Amygdala (tissue), 56 donors: ENCODE data around the gene NAV2.

Experiments
- DNase-seq, 56 donors: peaks; one replicate each; lab custom pipeline; 2025; lab: John Stamatoyannopoulos, UW

NAV2 gene

DNA sequence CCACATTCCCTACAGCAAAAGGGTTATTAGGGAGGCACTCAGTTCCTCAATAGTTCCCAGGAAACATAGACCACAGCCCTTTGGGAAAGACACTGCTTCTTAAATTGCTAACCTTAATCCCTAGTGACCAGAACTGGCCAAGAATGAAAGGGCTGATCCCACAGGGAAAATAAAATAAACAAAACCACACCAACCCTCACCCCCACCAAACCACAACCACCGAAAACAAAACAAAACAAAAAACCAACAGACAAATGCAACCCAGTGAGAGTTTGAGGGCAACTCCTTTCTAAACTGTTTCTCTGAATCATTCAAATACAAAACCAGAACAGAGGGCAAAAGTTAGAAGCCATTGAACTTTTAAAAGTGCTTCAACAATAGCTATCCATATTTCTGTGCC lies 57.2 kb downstream of the NAV2 start:
- DNase-seq, result no peak

GRCh38 chr11:19770277-19770676 lies 57.6 kb downstream of the NAV2 start:
- DNase-seq, result no peak

DNA sequence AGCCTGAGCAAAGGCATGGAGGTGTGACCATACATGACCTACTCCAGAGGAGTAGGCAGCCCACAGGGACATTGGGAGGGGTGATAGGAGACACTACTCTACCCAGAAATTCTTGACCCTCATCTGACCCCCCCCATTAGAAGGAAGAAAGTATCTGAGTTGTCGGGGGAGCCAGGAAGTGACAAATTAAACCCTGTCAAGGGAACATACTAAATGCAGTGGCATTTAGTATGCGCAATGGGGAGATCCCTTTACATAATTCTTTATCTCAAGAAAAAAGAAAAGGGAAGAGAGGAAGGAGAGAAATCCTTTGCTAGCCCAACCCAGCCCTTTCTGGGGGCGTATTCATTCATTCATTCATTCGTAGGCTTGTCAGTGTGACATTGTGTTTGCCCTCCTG lies 58.8 kb downstream of the NAV2 start:
- no peak for DNase-seq

DNA sequence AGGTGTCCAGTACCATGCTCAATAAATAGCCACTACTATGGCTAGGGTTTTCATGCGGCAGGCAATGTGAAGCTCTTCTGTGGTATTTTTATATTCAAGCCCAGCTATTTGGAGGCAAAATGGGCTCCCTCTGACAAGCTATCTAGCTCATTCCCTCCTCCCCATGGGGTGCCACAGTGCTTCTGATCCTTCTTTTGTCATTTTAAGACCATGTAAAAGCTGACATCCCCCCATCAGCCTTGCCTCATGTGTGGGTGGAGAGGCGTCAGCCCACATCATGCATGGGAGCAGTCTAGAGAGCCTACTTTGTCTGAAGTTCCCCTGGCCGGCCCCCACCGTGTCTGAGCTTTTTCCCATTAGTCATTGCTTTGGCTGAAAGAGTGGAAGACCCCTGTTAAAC lies 59.8 kb downstream of the NAV2 start:
- no peak for DNase-seq

DNA sequence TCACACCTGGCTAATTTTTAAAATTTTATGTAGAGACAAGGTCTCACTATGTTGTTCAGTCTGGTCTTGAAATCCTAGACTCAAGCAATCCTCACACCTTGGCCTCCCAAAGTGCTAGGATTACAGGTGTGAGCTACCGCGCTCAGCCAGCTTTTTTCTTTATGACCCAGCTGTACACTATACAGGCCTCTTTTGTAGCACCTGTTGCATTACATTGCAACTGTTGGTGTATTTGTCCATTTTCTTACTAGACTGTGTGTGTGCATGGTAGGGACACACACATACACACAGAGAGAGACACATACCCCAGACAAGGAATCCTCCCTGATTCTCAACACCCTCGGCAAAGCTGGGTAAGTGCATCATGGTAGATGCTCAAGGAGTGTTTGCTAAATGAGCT lies 61.7 kb downstream of the NAV2 start:
- no peak for DNase-seq

- no peak for DNase-seq
These were observed 62.4 kb downstream of the NAV2 start for GRCh38 chr11:19774817-19775580.

DNA sequence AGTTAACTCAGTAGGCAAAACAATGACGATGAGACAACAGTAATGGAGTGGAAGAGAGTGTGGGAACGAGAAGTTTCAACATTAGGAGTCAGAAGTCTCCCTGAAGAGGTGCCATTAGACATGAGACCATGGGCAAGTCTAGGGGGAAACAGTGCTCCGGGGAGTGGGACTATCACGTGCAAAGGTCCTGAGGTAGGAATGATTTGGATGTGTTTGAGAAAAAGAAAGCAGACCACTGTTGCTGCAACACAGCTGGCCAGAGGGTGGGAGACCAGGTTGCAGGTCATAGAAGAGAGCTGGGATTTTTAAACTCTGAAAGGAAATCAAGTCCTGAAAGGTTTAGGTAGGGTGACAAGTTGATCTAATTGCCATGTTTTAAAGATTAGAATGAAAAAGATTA lies 63.0 kb downstream of the NAV2 start:
- DNase-seq, result no peak

DNA sequence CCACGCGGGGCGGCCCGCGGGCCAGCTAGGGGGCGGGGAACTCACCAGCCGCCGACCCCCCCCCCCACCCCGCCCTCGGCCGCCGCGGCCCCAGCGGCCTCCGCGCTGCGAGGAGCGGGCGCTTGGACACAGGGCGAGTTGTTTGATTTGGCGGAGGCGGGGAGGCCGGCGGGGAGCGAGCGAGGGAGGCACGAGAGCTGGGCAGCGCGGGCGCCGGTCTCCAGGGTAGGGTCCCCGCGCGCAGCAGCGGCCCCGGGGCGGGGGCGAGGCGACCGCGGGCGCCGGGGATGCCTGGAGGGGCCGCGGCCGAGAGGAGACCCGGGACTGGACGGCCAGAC lies 64.4 kb downstream of the NAV2 start:
- DNase-seq, result peak in 12 of 56 donors; percentile 13 to 49 (median 24)

- peak in 1 of 56 donors; percentile 25 for DNase-seq
These were observed 64.9 kb downstream of the NAV2 start for GRCh38 chr11:19777377-19778102.

GRCh38 chr11:19779740-19780139 lies 67.1 kb downstream of the NAV2 start:
- no peak for DNase-seq

GRCh38 chr11:19781351-19781750 lies 68.7 kb downstream of the NAV2 start:
- DNase-seq, result no peak

DNA sequence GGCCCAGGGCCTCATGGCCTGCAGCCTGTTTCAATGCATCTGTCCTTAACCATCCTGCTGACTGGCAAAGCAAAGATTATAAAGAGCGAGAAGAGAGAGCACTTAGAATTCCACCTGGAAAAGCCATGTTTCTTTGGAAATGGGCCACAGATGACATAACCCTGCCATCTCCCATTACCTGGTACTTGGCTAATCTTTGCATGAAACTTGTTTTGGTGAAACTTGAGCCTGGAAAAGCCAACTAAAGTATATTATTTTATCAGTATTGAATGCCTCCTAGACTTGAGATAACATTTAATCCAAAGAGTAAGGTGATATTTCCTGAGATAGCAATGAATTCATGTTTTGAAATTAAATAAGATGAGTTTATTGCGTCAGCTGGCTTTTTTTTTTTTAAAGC lies 72.6 kb downstream of the NAV2 start:
- DNase-seq, result no peak

DNA sequence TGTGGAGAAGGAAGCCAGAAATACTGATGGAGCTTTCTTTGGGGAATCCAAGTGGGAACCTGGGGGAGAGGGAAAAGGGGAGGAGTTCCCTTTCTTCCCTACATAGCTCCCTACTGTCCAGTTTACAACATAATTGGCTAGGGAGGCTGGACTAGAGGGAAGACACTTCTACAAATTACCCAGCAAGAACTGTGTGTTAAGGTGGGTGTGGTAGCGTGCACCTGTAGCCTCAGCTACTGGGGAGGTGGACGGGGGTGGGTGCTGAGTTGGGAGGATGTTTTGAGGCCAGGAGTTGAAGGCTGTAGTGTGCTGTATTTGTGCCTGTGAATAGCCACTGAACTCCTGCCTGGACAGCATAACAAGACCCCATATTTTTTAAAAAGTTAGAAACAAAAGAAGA lies 74.0 kb downstream of the NAV2 start:
- no peak for DNase-seq

- no peak for DNase-seq
These were observed 75.8 kb downstream of the NAV2 start for GRCh38 chr11:19788435-19788834.

GRCh38 chr11:19789245-19789644 lies 76.6 kb downstream of the NAV2 start:
- no peak for DNase-seq

DNA sequence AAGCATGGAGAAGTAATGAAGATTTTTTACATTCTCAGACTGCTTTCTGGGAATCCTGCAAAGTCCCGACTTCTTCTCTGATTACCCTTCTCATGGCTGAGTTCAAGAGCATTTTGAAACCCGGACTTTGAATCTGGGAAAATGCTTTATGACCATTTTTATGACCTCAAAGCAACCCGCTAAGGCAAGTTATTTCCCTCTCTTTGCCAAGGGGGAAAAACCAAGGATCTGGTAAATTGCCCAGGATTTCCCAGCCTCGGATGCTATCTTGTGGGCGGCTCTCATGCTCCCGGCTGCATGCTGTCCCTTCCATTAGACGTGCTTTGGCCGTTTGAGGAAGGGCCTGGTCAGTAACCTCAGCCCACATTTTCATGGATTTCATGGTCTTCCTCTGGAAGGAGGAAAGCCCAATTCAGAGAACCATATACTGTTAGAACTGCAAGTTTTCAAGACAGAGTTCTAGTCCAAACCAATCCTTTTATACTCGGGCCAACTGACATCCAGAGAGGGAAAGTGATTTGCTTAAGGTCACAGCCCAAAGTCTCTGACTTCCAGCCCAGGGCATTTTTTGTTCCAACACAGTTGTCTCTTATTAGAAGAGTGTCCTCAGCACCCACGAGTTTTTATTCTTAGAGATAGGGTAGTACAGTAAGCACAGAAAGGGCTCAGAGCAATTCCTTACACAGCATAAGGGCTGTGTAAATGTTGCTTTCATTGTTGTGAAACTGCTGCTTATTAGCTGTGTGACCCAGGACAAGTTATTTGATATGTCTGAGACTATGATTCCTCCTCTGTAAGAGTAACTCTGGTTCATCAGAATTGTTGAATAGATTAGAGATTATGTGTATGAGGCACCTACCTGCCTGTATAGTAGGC lies 77.4 kb downstream of the NAV2 start:
- no peak for DNase-seq

GRCh38 chr11:19790831-19791552 lies 78.4 kb downstream of the NAV2 start:
- DNase-seq, result no peak

DNA sequence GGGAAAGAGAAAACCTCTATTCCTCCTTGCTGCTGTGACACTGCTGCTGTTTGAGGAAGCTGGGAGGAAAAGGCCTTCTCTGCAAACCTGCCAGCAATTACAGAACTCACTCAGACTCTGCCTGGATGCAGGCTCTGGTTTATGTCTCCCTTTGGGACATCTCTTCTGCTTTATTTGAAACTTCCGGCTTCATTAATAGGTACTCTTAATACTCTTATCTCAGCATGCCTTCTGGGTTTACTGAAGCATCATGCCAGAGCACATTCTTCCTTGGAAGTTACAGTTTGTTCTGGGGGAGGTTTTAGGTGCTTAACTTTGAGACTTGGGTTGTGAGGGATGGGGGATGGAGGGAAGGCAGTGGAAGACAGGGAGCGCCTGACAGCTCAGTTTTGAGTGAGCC lies 79.9 kb downstream of the NAV2 start:
- no peak for DNase-seq

GRCh38 chr11:19793326-19793725 lies 80.7 kb downstream of the NAV2 start:
- DNase-seq, result peak in 1 of 56 donors; percentile 15

DNA sequence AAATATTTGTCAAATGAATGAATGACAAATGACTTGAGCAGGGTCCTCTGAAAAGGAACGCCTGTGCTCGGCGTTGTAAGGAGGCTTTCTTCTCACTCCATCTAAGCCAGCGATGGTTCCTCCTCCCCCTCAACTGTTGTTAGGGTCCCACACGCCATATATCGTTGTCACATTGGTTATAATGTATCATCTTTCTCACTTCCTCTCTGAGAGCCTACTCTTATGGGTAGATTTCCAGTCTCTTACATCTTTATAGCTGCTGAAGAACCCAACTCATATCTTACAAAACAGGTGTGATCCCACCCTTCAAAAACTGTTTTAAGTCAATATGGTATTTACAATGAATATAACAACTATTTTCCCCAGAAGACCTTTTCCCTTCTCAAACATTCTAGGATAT lies 81.5 kb downstream of the NAV2 start:
- DNase-seq, result no peak

- no peak for DNase-seq
These were observed 82.4 kb downstream of the NAV2 start for GRCh38 chr11:19795082-19795481.
